ENCODE measurements around the gene MPST. TPM values are rescaled to one million over a fixed set of nuclear protein-coding genes. Genes with fewer than 3 reads are reported as not detected.

MPST gene
- total and polyA plus RNA-seq, 2 donors (not counting 1 experiment from before 2014, with no cell fraction given): 14.8 to 51.5 TPM

- no peaks in the 10 kb centered on the region for H3K79me2 ChIP-seq (ENCODE audit: control insufficient read depth, insufficient read depth, low read length)
- no peaks in the 10 kb centered on the region for H4K20me1 ChIP-seq (ENCODE audit: control insufficient read depth, extremely low read depth, insufficient read depth, low read length)
- no peaks in the 10 kb centered on the region for H3K27me3 ChIP-seq (ENCODE audit: control insufficient read depth, insufficient read depth, low read length)
- no peaks in the 10 kb centered on the region for H3K4me1 ChIP-seq (ENCODE audit: control insufficient read depth, extremely low read depth, insufficient read depth, low read length)
- TF ChIP-seq EZH2 (IDR thresholded peaks at IDR 0.05; ENCODE audit: low read length, missing control alignments): no peak
- no peak for TF ChIP-seq CTCF (conservative IDR thresholded peaks at IDR 0.05 in 1 of 2, IDR thresholded peaks at IDR 0.05 in 1 of 2; ENCODE audit: low read depth in 1 of 2, low read length in 2 of 2)
- no peak overlapping the region for H3K27ac ChIP-seq (ENCODE audit: insufficient read depth, low read length)
- H3K4me2 ChIP-seq (ENCODE audit: extremely low read depth, insufficient read depth, low read length): no peak overlapping the region
- no peaks in the 10 kb centered on the region for H3K9me3 ChIP-seq (ENCODE audit: control insufficient read depth, insufficient read depth, low read depth, low read length)
- no peak overlapping the region for H3K9ac ChIP-seq (ENCODE audit: insufficient read depth, low read length)
- no peak overlapping the region for H3K4me3 ChIP-seq (replicated peaks in 1 of 4; ENCODE audit: control extremely low read depth in 1 of 4, insufficient read depth in 1 of 4, low read depth in 3 of 4, low read length in 4 of 4)
- no peak overlapping the region for H2AFZ ChIP-seq (ENCODE audit: low read length)
- DNase-seq (ENCODE audit: low read depth in 2 of 2): no peak
- peaks cover 6% of the 10 kb centered on the region for H3K36me3 ChIP-seq (ENCODE audit: control insufficient read depth, insufficient read depth, low read length)
These were observed 14.3 kb downstream of the MPST start for GRCh38 chr22:37033605-37034430.

- H4K20me1 ChIP-seq (ENCODE audit: control insufficient read depth, extremely low read depth, insufficient read depth, low read length): no peaks in the 10 kb centered on the region
- no peaks in the 10 kb centered on the region for H3K79me2 ChIP-seq (ENCODE audit: control insufficient read depth, insufficient read depth, low read length)
- no peak overlapping the region for H3K4me3 ChIP-seq (replicated peaks in 1 of 4; ENCODE audit: control extremely low read depth in 1 of 4, insufficient read depth in 1 of 4, low read depth in 3 of 4, low read length in 4 of 4)
- H3K9me3 ChIP-seq (ENCODE audit: control insufficient read depth, insufficient read depth, low read depth, low read length): no peaks in the 10 kb centered on the region
- no peak overlapping the region for H2AFZ ChIP-seq (ENCODE audit: low read length)
- no peak overlapping the region for H3K4me2 ChIP-seq (ENCODE audit: extremely low read depth, insufficient read depth, low read length)
- H3K27ac ChIP-seq (ENCODE audit: insufficient read depth, low read length): no peak overlapping the region
- no peaks in the 10 kb centered on the region for H3K36me3 ChIP-seq (ENCODE audit: control insufficient read depth, insufficient read depth, low read length)
- no peaks in the 10 kb centered on the region for H3K27me3 ChIP-seq (ENCODE audit: control insufficient read depth, insufficient read depth, low read length)
- no peak overlapping the region for H3K9ac ChIP-seq (ENCODE audit: insufficient read depth, low read length)
- TF ChIP-seq EZH2 (IDR thresholded peaks at IDR 0.05; ENCODE audit: low read length, missing control alignments) (no peak), CTCF (conservative IDR thresholded peaks at IDR 0.05 in 1 of 2, IDR thresholded peaks at IDR 0.05 in 1 of 2; ENCODE audit: low read depth in 1 of 2, low read length in 2 of 2) (no peak)
- no peak for DNase-seq (ENCODE audit: low read depth in 2 of 2)
- no peaks in the 10 kb centered on the region for H3K4me1 ChIP-seq (ENCODE audit: control insufficient read depth, extremely low read depth, insufficient read depth, low read length)
These were observed 17.3 kb downstream of the MPST start for GRCh38 chr22:37036655-37037377.

- TF ChIP-seq EZH2 (IDR thresholded peaks at IDR 0.05; ENCODE audit: low read length, missing control alignments): no peak
- TF ChIP-seq CTCF (conservative IDR thresholded peaks at IDR 0.05 in 1 of 2, IDR thresholded peaks at IDR 0.05 in 1 of 2; ENCODE audit: low read depth in 1 of 2, low read length in 2 of 2): no peak
These were observed 18.1 kb downstream of the MPST start for GRCh38 chr22:37037669-37038068.

More at GRCh38 chr22:37037669-37038068, 18.1 kb downstream of the MPST start:
- no peaks in the 10 kb centered on the region for H3K4me1 ChIP-seq (ENCODE audit: control insufficient read depth, extremely low read depth, insufficient read depth, low read length)
- H3K4me3 ChIP-seq (replicated peaks in 1 of 4; ENCODE audit: control extremely low read depth in 1 of 4, insufficient read depth in 1 of 4, low read depth in 3 of 4, low read length in 4 of 4): no peak overlapping the region
- no peak overlapping the region for H2AFZ ChIP-seq (ENCODE audit: low read length)
- no peaks in the 10 kb centered on the region for H3K9me3 ChIP-seq (ENCODE audit: control insufficient read depth, insufficient read depth, low read depth, low read length)
- no peaks in the 10 kb centered on the region for H4K20me1 ChIP-seq (ENCODE audit: control insufficient read depth, extremely low read depth, insufficient read depth, low read length)
- H3K9ac ChIP-seq (ENCODE audit: insufficient read depth, low read length): no peak overlapping the region
- no peak for DNase-seq (ENCODE audit: low read depth in 2 of 2)
- H3K4me2 ChIP-seq (ENCODE audit: extremely low read depth, insufficient read depth, low read length): no peak overlapping the region
- H3K36me3 ChIP-seq (ENCODE audit: control insufficient read depth, insufficient read depth, low read length): no peaks in the 10 kb centered on the region
- H3K27me3 ChIP-seq (ENCODE audit: control insufficient read depth, insufficient read depth, low read length): no peaks in the 10 kb centered on the region
- H3K79me2 ChIP-seq (ENCODE audit: control insufficient read depth, insufficient read depth, low read length): no peaks in the 10 kb centered on the region
- no peak overlapping the region for H3K27ac ChIP-seq (ENCODE audit: insufficient read depth, low read length)

All from fibroblast of lung (primary cell).